ENCODE results near the gene PLCH1. TPM values are rescaled to one million over a fixed set of nuclear protein-coding genes. Genes with fewer than 3 reads are reported as not detected.
A peak's percentile ranks its signal among the peaks of the same experiment; 100 is the strongest.

Gene PLCH1
- total and polyA plus RNA-seq, 4 donors = 0.03 to 1.0 (median 0.22) TPM

DNA sequence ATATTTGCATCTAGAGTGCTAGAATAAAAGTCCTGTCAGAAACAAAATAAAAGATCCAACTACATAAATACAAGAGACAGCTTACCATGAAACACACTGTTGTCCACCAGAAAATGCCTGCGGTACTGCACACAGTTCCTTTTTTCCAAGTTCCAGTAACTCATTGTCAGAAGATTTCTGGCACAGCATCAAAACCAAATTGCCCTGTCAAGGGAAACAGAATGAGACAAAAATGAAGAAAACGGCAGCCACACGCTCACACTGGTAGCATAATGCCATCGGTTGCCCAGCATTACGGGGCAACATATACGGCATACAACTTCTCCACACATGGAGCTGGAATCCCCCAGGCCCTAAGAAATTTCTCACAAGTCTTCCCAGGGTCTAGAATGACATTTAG is 40.8 kb downstream of the PLCH1 start (continued):
- TF ChIP-seq ATF3 (IDR thresholded peaks at IDR 0.05) = no peak
- no peak for TF ChIP-seq SP1 (IDR thresholded peaks at IDR 0.05)
- no peak for TF ChIP-seq EGR1 (IDR thresholded peaks at IDR 0.05; ENCODE audit: low read depth in 2 of 2)
- no peak for TF ChIP-seq FOXA2 (IDR thresholded peaks at IDR 0.05)
- TF ChIP-seq NR2F2 (IDR thresholded peaks at IDR 0.05) = no peak
- no peak for TF ChIP-seq GABPA (IDR thresholded peaks at IDR 0.05 in 1 of 2, conservative IDR thresholded peaks at IDR 0.05 in 1 of 2)
- no peak for TF ChIP-seq YY1 (IDR thresholded peaks at IDR 0.05)

- Histone ChIP-seq H3K27me3 (ENCODE audit: control insufficient read depth in 4 of 4, insufficient read depth in 4 of 4, low read length in 3 of 4) (no peaks in the 10 kb centered on the region), H3K4me3 (ENCODE audit: low read depth in 1 of 3, low read length in 3 of 3) (no peak overlapping the region), H3K9me3 (ENCODE audit: control insufficient read depth in 4 of 4, low read length in 3 of 4) (no peaks in the 10 kb centered on the region), H3K27ac (ENCODE audit: low read depth in 1 of 2, low read length in 2 of 2) (no peak overlapping the region), H3K36me3 (ENCODE audit: control insufficient read depth in 4 of 4, insufficient read depth in 3 of 4, low read depth in 1 of 4, low read length in 3 of 4) (no peaks in the 10 kb centered on the region), H3K9ac (ENCODE audit: low read depth in 1 of 2, low read length in 2 of 2) (no peak overlapping the region), H3K4me1 (ENCODE audit: control insufficient read depth in 4 of 4, insufficient read depth in 4 of 4, low read length in 3 of 4) (no peaks in the 10 kb centered on the region)
- 69% methylated on average over 6 of the region's 6 CpGs for WGBS
- no peak for DNase-seq (ENCODE audit: low spot score)
- TF ChIP-seq EGR1 (IDR thresholded peaks at IDR 0.05; ENCODE audit: low read depth in 2 of 2) (no peak), SP1 (IDR thresholded peaks at IDR 0.05) (no peak), TAF1 (conservative IDR thresholded peaks at IDR 0.05) (no peak), GABPA (IDR thresholded peaks at IDR 0.05 in 1 of 2, conservative IDR thresholded peaks at IDR 0.05 in 1 of 2) (no peak), HNF4A (conservative IDR thresholded peaks at IDR 0.05) (no peak), RAD21 (IDR thresholded peaks at IDR 0.05) (no peak), JUND (IDR thresholded peaks at IDR 0.05) (no peak), FOXA2 (IDR thresholded peaks at IDR 0.05) (no peak), NR2F2 (IDR thresholded peaks at IDR 0.05) (no peak), ATF3 (IDR thresholded peaks at IDR 0.05) (no peak), FOXA1 (IDR thresholded peaks at IDR 0.05) (no peak)
- TF ChIP-seq, protein P1, sequence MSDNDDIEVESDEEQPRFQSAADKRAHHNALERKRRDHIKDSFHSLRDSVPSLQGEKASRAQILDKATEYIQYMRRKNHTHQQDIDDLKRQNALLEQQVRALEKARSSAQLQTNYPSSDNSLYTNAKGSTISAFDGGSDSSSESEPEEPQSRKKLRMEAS (IDR thresholded peaks at IDR 0.05) = no peak
Measured at GRCh38 chr3:155702745-155703591, 41.9 kb downstream of the PLCH1 start.

GRCh38 chr3:155701882-155702465 is 42.9 kb downstream of the PLCH1 start:
- no peak for DNase-seq (ENCODE audit: low spot score)

More at GRCh38 chr3:155701882-155702465, 42.9 kb downstream of the PLCH1 start:
- WGBS = 25% methylated on average over 5 of the region's 5 CpGs
- H3K4me3 ChIP-seq (ENCODE audit: low read depth in 1 of 3, low read length in 3 of 3) = no peak overlapping the region
- H3K27me3 ChIP-seq (ENCODE audit: control insufficient read depth in 4 of 4, insufficient read depth in 4 of 4, low read length in 3 of 4) = no peaks in the 10 kb centered on the region
- no peak overlapping the region for H3K27ac ChIP-seq (ENCODE audit: low read depth in 1 of 2, low read length in 2 of 2)
- no peaks in the 10 kb centered on the region for H3K9me3 ChIP-seq (ENCODE audit: control insufficient read depth in 4 of 4, low read length in 3 of 4)
- no peaks in the 10 kb centered on the region for H3K36me3 ChIP-seq (ENCODE audit: control insufficient read depth in 4 of 4, insufficient read depth in 3 of 4, low read depth in 1 of 4, low read length in 3 of 4)
- H3K9ac ChIP-seq (ENCODE audit: low read depth in 1 of 2, low read length in 2 of 2) = peak overlapping the region in 1 of 2 donors; percentile 8
- H3K4me1 ChIP-seq (ENCODE audit: control insufficient read depth in 4 of 4, insufficient read depth in 4 of 4, low read length in 3 of 4) = no peaks in the 10 kb centered on the region
- no peak for TF ChIP-seq ZBTB33 (IDR thresholded peaks at IDR 0.05)
- TF ChIP-seq HNF4A (conservative IDR thresholded peaks at IDR 0.05) = peak in 1 of 2 donors; percentile 4
- peak; percentile 87 to 92 for TF ChIP-seq RAD21 (IDR thresholded peaks at IDR 0.05)
- peak; percentile 65 for TF ChIP-seq CTCF (IDR thresholded peaks at IDR 0.05; ENCODE audit: low read depth, low read length, missing input control)
- TF ChIP-seq JUND (IDR thresholded peaks at IDR 0.05) = no peak
